GM11168 (cell line): ENCODE results near the gene FNIP2.

Experiments used
- in situ Hi-C: fragments of 300-500 bp; cut with MboI; formaldehyde crosslinking; loops from one replicate; pipeline ENCODE4 v1.12.0; 2022; ENCODE audit warnings: low sequenced_read_pairs; ENCODE audit not compliant: unreplicated experiment

Gene FNIP2

DNA sequence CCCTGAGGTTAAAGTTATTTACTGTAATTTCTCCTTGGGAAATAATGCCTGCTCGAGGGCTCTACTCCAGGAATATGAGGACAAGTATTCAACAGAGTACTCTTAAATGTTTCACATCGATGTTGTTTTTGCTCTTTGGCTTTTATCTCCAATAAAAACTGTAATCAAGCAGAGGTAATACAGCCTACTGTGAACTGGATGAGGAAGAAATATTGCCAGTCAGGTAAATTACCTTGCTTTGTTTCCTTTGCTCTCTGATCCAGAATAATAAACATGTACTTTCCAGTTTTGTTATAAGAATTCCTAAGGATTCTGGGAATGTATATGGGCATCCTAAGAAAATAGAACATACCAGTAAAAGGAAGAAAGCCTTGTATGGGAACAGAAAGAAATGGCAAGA lies 60.4 kb downstream of the FNIP2 start:
- in situ Hi-C loops = no loop called here

DNA sequence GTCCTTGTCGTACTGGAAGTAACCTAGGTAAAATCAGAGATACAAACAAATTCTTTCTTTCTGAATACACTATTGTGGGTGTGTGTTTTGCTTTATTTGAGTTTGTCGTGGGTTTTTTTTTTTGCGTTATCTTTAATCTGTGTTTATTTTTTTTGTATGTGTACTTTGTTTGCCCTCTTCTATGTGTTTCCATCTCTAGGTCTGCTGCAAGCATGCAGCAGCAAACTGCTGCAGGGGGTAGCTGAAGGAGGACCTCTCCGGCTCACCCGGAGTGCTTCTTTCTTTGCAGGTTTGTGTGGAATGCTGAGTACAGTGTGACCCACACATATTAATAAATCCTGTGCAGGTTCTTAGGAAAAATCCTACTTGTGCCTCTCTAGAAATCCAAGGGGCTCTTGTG lies 64.8 kb downstream of the FNIP2 start:
- in situ Hi-C loops = no loop called here

DNA sequence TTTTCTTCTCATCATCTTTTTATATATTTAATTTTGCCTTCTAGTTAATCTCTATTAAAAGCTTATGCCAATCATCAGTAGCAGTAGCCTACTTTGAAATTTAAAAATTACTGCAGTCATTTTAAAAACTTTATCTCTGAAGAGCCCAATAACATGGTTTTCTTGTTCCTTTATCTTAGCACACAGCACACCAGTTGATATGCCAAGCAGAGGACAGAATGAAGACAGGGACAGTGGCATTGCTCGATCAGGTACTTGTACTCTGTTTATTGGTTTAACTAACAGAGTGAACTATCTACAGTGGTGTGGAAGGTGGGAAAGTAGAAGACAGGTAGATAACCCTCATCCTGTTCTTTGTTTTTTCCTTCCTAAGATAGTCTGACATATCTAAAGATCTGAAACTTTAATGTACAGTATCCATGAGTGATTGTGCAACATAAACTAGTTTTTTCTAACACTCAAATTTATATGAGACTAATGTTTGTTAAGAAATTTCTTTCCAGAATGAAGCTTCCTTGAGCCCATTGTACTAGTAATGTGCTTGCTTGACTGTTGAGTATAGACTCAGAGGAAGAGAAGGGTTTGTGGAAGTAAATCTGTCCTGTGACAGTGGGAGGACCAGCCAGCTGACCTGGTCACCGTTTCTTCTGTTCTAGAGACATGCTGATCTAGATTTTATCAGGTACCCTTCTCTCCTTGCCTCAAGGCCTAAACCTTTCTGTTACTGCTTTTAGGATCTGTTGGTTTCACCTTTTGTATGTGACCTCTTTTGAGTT lies 66.6 kb downstream of the FNIP2 start:
- in situ Hi-C loops = loop anchor here (5.0 kb wide), 1 partner anchor 103 kb away; no protein-coding TSS in a partner anchor

DNA sequence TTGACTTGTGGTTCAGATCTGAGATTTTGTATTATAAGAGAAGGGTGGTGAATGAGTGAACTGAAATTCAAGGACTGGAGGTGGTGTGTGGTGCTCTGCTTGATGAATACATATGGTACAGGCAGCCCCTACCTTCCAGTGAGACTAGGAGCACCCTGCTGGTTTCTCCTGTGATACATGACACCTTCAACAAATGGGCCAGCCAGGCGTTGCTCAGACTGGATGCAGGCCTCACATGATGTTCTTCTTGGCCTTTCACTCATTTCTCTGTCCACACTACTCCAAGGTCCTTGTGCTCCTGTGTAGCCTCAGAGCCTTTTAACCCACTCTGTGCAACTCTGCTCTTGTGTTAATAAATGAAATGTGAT lies 67.2 kb downstream of the FNIP2 start:
- in situ Hi-C loops = loop anchor here (5.0 kb wide), 1 partner anchor 104 kb away; no protein-coding TSS in a partner anchor

DNA sequence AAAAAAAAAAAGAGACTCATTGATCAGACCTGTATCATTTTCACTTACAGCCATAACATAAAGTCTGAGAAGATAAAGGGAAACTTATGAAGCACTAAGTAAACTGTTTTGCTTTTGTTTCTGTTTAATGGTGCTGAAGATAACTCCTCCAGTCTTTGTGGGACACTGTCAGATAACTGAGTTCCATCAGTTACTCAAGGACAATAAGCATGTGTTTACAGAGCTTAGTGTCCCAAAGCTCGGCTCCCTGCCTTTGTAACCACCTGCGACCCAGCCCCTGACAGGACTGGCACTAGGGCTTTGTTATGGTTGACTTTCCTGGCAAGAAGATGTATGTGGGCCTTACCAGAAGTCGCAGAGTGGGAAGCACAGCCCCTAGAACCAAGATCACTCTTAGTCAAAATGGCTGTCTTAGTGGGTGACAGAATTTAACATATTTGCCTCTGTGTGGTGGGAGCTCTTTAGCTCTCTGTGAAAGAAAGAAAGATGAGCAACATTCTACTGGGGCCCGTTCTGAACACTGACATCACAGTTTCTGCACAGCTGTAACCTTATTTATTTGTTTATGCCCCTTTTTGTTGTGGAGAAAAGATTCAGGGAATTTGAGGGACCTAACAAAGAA lies 68.1 kb downstream of the FNIP2 start:
- in situ Hi-C loops = loop anchor here (5.0 kb wide), 1 partner anchor 105 kb away; no protein-coding TSS in a partner anchor

DNA sequence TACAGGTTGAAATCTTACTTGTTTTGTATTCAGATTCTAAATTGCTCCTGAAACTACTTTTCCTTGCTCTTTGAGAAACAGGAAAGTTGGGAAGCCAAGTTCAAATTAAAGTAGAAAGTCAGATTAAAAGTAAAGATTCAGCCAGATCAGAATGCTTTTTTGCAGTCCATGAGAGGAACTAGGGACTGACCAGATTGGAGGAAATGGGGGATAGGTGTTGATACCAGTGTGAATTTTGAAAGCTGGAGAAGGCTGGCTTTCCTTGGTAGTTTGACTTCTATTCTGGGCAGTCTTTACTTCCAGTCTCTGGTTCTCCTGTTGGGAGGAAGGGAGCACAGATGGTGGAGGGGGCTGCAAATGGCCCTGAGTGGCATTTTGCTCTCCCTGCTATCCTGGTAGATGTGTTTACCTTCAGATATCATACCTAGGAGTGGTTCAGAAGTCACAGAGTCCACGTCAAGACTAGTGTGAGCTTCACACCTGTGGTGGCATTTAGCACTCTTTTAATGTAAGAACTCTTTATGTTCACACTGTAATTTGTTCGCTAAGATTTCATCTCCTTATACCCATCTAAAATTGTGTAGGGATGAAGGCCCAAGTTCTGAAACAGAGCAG lies 68.8 kb downstream of the FNIP2 start:
- in situ Hi-C loops = loop anchor here (5.0 kb wide), 1 partner anchor 105 kb away; no protein-coding TSS in a partner anchor

DNA sequence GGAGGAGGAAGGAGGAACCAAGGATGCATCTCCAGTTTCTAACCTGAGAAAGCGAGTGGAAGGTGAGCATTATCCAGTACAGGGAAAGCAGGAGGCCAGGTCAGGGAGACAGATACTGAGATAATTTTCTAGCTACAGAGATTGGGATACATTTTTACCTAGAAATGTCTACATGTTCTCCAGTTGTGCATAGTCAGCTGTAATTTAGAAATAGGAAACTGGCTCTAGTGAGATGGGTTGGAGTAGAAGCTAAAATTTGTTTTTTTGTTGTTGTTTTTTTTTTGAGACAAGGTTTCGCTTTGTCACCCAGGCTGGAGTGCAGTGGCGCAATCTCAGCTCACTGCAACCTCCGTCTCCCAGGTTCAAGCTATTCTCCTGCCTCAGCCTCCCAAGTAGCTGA lies 71.3 kb downstream of the FNIP2 start:
- in situ Hi-C loops = no loop called here

DNA sequence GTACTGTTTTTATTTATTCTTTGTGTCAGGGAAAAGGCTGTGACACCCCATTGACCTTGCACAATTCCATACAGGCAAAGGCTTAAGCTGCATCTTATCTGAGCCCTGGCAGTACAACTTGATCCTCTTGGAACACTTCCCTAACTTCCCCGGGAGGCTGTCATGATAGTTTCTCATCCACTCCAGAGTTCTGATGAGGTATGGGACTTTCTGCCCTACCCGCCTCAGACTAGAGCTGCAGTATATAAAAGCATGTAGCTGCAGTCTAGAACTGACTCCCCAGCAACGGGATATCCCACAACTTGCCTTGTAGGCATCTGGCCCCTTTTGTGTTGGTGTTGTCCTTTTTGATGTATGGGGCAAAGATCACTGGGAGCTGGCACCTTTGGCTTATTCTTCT lies 72.7 kb downstream of the FNIP2 start:
- in situ Hi-C loops = no loop called here

DNA sequence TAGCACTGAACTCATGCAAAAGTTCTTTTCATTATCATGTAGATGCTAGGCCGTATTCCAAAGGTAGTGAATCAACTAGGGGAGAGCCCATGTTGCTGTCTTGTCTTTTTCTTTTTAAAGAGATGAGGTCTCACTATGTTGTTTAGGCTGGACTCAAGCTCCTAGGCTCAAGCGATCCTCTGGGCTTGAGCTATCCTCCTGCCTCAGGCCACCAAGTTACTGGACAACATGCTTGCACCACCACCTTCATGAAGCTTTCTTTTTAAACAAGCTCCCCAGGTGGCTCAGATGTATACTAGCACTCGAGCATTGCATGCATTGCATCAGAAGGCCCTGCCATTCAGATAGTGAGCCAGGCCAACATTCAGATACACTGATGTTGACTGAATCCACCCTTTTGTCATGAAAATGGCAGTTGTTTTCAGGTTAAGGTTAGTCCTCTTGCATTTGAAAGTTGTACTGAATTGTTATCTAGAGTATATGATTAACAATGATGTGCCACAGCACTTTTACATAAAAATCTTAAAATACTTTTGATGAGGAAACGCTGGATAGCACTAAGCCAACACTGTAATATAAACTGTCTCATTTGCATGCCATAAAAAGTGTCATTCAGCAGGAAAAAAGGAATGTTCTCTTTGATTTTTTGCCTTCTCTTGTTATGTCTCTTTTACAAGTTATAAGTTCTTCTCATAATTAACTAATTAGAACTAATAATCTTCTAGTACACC lies 76.7 kb downstream of the FNIP2 start:
- in situ Hi-C loops = no loop called here

DNA sequence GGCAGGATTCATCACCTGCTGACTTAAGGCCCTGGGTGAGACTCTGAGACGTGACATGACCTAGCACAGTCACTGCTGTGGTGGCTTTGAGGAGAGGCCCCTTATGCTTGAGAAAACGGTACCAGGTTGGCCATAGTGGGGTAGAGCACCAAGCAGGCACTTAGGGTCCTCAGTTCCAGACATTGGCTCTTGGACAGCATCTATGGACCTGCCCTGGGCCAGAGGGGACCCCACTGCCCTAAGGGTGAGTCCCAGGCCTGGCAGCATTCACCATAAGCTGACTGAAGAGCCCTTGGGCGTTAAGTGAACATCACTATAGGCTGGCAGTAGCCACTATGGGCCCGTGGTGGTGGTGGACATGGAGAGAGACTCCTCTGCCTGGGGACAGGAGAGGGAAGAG lies 78.7 kb downstream of the FNIP2 start:
- in situ Hi-C loops = no loop called here

DNA sequence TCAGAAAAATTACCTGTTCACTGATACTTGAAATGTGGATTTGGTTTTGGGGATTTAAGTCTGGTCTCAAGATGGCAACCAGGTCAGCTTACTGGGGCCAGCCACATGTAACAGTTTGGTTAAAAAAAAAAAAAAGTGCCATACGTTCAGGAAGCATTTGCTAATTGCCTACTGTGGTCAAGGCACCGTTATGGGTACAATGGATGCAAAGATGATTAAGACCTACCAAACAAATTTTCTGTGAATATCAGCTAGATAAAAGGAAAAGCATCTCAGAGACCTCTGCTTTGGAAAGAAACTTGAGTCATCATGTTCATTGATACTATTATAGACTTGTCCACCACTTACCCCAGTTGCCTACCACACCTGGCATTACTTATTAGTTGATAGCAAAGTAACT lies 80.9 kb downstream of the FNIP2 start:
- in situ Hi-C loops = loop anchor here (10.0 to 25.0 kb wide), 3 partner anchors 325 to 588 kb away; no protein-coding TSS in a partner anchor

DNA sequence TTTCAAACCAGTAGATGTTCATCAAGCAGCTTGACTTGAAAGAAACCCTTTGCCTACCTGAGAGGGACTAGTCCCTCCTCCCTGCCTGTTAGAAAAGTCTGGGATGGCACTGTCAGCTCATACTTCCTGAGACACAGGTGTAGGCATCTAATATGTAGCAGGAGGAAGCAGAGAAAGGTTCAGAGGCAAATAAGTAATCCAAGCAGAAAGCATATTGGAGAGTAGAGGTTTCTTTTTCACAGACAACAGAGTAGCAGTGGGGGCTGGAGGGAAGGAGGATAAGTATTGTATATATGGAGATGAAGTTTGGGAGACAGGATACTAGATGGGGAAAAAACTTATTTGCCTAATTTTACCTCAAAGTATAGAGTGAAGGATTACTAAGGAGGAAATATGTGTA lies 81.5 kb downstream of the FNIP2 start:
- in situ Hi-C loops = loop anchor here (10.0 to 25.0 kb wide), 3 partner anchors 324 to 587 kb away; no protein-coding TSS in a partner anchor

DNA sequence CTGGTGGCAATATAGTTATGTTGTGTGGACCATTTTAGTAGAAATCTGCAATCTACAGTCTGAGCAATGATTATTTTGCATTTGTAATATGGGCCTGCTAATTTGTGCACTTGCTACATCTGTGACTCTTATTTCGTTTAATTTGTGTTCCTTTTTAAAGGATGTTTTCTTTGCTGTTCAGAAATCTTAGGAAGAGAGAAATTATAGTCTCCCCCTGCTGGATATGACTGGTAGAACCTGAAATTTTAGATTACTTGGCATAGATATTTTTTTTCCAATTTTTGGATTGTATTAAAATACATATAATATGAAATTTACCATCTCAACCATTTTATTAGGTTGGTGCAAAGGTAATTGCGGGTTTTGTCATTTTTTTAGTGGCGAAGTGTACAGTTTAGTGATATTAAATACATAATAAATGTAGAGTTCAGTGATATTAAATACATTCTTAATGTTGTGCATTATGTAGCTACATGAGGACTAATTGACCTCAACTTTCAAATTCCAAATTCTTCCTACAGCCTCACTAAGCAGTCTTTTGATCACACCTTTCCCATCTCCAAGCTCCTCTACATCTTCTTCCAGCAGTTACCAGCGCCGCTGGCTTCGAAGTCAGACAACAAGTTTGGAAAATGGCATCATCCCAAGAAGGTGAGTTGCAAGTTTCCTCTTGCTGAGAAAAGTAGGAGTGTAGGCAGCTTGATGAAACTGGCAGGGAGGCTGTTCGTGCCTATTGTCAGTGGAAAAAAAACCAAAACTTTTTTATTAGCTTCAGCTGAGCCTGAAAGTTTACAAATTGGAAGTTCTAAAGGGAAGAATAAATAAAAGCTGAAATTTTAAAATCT lies 82.2 kb downstream of the FNIP2 start:
- in situ Hi-C loops = loop anchor here (10.0 to 25.0 kb wide), 3 partner anchors 324 to 586 kb away; no protein-coding TSS in a partner anchor

DNA sequence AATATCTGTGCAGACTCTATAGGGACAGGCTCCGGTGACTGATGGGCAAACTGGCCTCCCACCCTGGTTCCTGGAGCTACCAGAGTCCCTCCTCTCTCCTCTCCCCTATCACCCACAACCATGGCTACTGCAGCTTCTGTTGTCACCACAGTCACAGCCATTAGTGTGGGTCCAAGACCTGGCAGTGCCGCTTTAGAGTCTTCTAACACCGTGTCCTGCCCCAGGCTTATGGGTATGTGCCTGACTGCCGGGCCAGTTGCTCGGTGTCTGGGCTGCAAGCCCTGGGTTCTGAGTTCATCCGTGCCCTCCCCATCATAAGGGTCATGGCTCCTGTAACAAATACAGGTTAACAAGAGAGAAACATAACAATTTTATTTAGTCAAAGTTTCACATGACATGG lies 85.4 kb downstream of the FNIP2 start:
- in situ Hi-C loops = loop anchor here (10.0 to 25.0 kb wide), 3 partner anchors 321 to 583 kb away; no protein-coding TSS in a partner anchor

DNA sequence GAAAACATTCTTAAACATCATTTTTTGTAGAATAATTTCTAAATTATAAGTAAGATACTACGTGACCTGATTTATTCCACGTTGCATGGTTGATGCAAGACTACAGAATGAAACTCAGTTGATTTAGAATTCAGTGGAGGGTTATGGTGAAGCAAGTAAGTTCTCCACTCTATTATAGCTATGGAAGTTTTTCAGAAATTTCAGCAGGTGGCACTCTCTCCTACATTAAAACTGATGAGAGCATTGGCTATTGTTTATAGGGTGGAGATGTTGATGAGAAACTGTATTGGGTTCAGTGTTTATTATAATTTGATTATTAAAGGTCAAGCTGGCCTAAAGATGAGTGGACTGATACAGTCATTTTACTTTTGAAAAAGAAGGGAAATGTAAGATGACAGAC lies 88.0 kb downstream of the FNIP2 start:
- in situ Hi-C loops = loop anchor here (10.0 to 25.0 kb wide), 3 partner anchors 318 to 580 kb away; no protein-coding TSS in a partner anchor

DNA sequence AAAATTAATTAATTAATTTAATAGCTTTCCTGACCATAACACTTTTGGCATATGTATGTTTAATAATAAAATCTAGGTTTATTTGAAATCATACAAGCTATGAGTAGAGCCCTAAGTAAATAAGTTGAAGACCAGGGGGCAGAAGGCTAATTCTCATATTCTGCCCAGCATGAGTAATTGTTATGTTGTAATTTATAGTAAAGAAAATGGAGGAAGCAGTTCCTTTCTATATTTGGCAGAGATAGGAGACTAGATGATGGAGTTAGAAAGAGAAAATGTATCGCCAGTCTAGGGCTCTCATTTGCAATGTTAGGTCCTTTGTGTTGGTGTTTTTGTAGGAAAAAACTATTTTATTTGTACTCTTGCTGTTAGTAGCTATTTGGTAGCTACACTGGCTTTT lies 89.1 kb downstream of the FNIP2 start:
- in situ Hi-C loops = loop anchor here (10.0 to 25.0 kb wide), 3 partner anchors 317 to 579 kb away; no protein-coding TSS in a partner anchor

DNA sequence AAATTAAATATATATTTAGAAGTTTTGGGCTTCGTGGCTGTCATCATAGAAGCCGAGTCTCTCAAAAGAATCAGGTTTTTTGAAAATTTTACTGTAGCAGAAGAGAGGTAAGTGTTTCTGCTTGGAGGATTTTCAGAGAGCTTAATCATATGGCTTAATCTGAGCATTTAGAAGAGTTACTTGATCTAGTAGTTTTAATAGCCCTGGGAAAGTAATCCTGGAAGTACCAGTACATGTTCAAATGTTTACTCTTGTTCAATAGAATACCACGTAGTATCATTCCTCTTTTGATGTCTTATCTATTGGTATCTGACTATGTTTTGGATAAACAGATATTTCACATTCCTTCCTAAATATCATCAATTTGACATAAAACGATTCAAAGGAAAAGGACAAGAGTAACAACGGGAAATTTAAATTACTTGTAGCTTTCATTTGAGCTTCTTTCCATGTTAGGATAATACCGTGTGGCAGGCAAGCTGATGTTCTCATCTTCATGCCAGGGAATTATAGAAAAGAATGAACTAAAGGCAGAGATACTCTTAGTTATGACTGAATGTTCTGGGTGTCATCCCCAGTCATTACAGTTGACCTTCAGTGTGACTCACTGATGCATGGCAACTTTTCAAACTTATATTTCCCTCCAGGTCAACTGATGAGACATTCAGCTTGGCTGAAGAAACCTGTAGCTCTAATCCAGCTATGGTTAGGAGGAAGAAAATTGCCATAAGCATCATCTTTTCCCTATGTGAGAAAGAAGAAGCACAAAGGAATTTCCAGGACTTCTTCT lies 89.8 kb downstream of the FNIP2 start:
- in situ Hi-C loops = loop anchor here (10.0 to 25.0 kb wide), 3 partner anchors 316 to 579 kb away; no protein-coding TSS in a partner anchor

DNA sequence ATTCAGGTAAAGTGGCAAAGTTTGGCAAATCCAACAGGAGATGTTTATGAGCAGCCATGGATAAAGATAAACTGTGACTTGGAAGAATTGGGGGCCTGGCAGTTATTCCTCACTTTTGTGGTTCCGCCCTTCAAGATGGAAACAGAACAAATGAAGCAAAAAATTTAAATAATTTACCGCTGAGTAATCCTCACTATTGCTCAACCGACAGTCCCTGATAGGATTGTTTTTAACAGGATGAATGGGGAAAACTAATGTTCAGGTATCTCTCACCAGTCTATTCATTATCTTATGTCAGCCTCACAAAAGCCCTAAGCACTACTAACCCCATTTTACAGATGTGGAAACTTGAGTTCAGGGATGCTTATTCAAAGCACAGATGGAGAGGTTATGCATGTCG lies 90.8 kb downstream of the FNIP2 start:
- in situ Hi-C loops = loop anchor here (10.0 to 25.0 kb wide), 3 partner anchors 315 to 578 kb away; no protein-coding TSS in a partner anchor
